MM.1S (cell line): ENCODE results near the gene PLA2G15.

Source experiments
- EZH2 ChIP-seq: fragments of 300-600 bp; sonication (generic); optimal IDR thresholded peaks from 2 replicates; pipeline ENCODE3; 2017; ENCODE audit warnings: low read depth, mild to moderate bottlenecking, antibody characterized with exemption, low read length, mixed read lengths
- EZH2phosphoT487 ChIP-seq: fragments of 300-600 bp; sonication (generic); IDR thresholded peaks from 2 replicates; pipeline ENCODE4 v1.6.1; 2018; ENCODE audit warnings: antibody characterized with exemption, low read length
- TF ChIP-seq, protein P1 (sequence below): fragments of 300-600 bp; sonication (generic); IDR thresholded peaks from 2 replicates; pipeline ENCODE4 v1.5.1; 2016; ENCODE audit warnings: antibody characterized with exemption, low read length, mixed read lengths

DNA sequence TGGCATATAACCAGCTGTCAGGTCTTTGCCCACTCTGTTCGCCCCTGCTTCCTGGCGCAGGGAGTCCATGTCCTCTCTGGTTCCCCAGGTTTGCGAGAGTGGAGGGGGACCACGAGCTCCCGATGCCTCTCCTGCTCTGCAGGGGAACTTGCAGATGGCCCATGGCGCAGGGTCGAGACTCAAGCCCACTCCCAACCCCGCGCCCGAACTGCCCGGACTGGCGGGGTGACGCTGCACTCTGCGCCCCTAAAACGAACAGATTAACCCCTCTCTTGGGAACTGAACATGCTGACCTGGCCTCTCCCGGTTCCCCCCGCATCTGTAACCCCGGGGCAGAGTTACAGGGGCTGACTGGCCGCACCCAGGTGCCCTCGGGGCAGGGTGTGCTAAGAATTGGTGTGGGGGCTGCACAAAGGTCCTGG, 681 bp upstream of the PLA2G15 start:
- TF ChIP-seq, protein P1, sequence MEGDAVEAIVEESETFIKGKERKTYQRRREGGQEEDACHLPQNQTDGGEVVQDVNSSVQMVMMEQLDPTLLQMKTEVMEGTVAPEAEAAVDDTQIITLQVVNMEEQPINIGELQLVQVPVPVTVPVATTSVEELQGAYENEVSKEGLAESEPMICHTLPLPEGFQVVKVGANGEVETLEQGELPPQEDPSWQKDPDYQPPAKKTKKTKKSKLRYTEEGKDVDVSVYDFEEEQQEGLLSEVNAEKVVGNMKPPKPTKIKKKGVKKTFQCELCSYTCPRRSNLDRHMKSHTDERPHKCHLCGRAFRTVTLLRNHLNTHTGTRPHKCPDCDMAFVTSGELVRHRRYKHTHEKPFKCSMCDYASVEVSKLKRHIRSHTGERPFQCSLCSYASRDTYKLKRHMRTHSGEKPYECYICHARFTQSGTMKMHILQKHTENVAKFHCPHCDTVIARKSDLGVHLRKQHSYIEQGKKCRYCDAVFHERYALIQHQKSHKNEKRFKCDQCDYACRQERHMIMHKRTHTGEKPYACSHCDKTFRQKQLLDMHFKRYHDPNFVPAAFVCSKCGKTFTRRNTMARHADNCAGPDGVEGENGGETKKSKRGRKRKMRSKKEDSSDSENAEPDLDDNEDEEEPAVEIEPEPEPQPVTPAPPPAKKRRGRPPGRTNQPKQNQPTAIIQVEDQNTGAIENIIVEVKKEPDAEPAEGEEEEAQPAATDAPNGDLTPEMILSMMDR = no peak
- TF ChIP-seq EZH2phosphoT487 = no peak
- no peak for TF ChIP-seq EZH2
